Testis (tissue), 3 donors: ENCODE data around the gene IRX4. TPM values are rescaled to one million over a fixed set of nuclear protein-coding genes. Genes with fewer than 3 reads are reported as not detected.

ENCODE experiments used
- DNase-seq: peaks from one replicate; pipeline ENCODE4 v3.0.0-alpha.2; 2019
- H3K27ac ChIP-seq, 2 donors: fragments of 200-600 bp; sonication (generic); one replicate each; pipeline ENCODE4 v1.5.1; 2019
- H3K27me3 ChIP-seq: fragments of 200-600 bp; sonication (generic); one replicate; pipeline ENCODE4 v1.5.1; 2019
- H3K36me3 ChIP-seq: fragments of 200-600 bp; sonication (generic); one replicate; pipeline ENCODE4 v1.5.1; 2017; ENCODE audit warnings: low read depth; ENCODE audit errors: missing control alignments
- H3K4me1 ChIP-seq: fragments of 200-600 bp; sonication (generic); one replicate; pipeline ENCODE4 v1.5.1; 2019
- H3K4me3 ChIP-seq, 2 donors: fragments of 200-600 bp; sonication (generic); one replicate each; pipeline ENCODE4 v1.5.1; 2017 to 2019
- H3K9me3 ChIP-seq: fragments of 200-600 bp; sonication (generic); one replicate; pipeline ENCODE4 v1.5.1; 2017
- CTCF ChIP-seq, 3 experiments: fragments of 450-650 bp in 2 of 3; fragments of 200-600 bp in 1 of 3; sonication (generic) in 1 of 3; IDR thresholded peaks; one replicate each; pipeline ENCODE4 v1.5.1; 2016 to 2019; ENCODE audit warnings: antibody characterized with exemption in 3 of 3, mild to moderate bottlenecking in 2 of 3, moderate library complexity in 1 of 3
- POLR2A ChIP-seq: fragments of 450-650 bp; IDR thresholded peaks from one replicate; pipeline ENCODE4 v1.6.1; 2017; ENCODE audit warnings: antibody characterized with exemption, mild to moderate bottlenecking, moderate library complexity
- WGBS, 2 donors: methylation state at CpG; one replicate each; pipeline ENCODE4 v1.1.5; 2018; 5-methylcytosine and 5-hydroxymethylcytosine counted together
- intact Hi-C: fragments of 100-400 bp; cut with DNase I; formaldehyde crosslinking; loops from one replicate; pipeline ENCODE4 v1.15.1; 2023; ENCODE audit warnings: low total_unique reads
- polyA plus RNA-seq: library from polyadenylated mRNA; stranded (reverse); fragments of 350-450 nt; fragmentation: Illumina TruSeq; extraction: RNeasy Lipid Tissue Mini Kit (QIAGEN cat#74804); gene quantifications from one replicate; pipeline ENCODE4 v1.2.3, GENCODE V29; 2014; ENCODE audit warnings: low read depth, low replicate concordance; ENCODE audit not compliant: insufficient read depth
- total RNA-seq, 2 donors: library from RNA; depleted of rRNA; stranded (reverse); fragments of >200 nt; gene quantifications; one replicate each; pipeline ENCODE4 v1.2.3, GENCODE V29; 2016

IRX4 gene
- total and polyA plus RNA-seq, 3 donors from 2014 or later: 0.32 to 2.7 (median 2.0) TPM

- TF ChIP-seq CTCF (IDR thresholded peaks at IDR 0.05) (no peak), POLR2A (no peak)
- Histone ChIP-seq H3K36me3 (no peaks in the 10 kb centered on the region), H3K4me1 (no peaks in the 10 kb centered on the region), H3K27me3 (no peaks in the 10 kb centered on the region), H3K4me3 (no peak overlapping the region), H3K9me3 (no peaks in the 10 kb centered on the region), H3K27ac (no peak overlapping the region)
- WGBS, 2 donors: 81 to 84% methylated on average over 13 to 16 of the region's 16 CpGs
- no peak for DNase-seq
- intact Hi-C loops: no loop called here
These were observed 41.0 kb upstream of the IRX4 start for GRCh38 chr5:1923766-1924165.

GRCh38 chr5:1923341-1923740 lies 40.6 kb upstream of the IRX4 start:
- Histone ChIP-seq H3K27me3 (no peaks in the 10 kb centered on the region), H3K9me3 (no peaks in the 10 kb centered on the region), H3K4me1 (no peaks in the 10 kb centered on the region), H3K36me3 (no peaks in the 10 kb centered on the region), H3K27ac (no peak overlapping the region), H3K4me3 (no peak overlapping the region)
- WGBS, 2 donors: 91% methylated on average over 15 of the region's 15 CpGs
- TF ChIP-seq POLR2A (no peak), CTCF (IDR thresholded peaks at IDR 0.05) (no peak)
- intact Hi-C loops: no loop called here
- DNase-seq: no peak

GRCh38 chr5:1921711-1922110 lies 39.0 kb upstream of the IRX4 start:
- H3K9me3 ChIP-seq: no peaks in the 10 kb centered on the region
- no peaks in the 10 kb centered on the region for H3K4me1 ChIP-seq
- no peaks in the 10 kb centered on the region for H3K27me3 ChIP-seq
- no peak overlapping the region for H3K27ac ChIP-seq
- no peak overlapping the region for H3K4me3 ChIP-seq
- TF ChIP-seq CTCF (IDR thresholded peaks at IDR 0.05): no peak
- no peak for TF ChIP-seq POLR2A
- no peak for DNase-seq
- no peaks in the 10 kb centered on the region for H3K36me3 ChIP-seq
- intact Hi-C loops: no loop called here
- WGBS, 2 donors: 87 to 89% methylated on average over 18 to 19 of the region's 19 CpGs

GRCh38 chr5:1919750-1920149 lies 37.0 kb upstream of the IRX4 start:
- intact Hi-C loops: no loop called here
- no peak overlapping the region for H3K4me3 ChIP-seq
- TF ChIP-seq POLR2A (no peak), CTCF (IDR thresholded peaks at IDR 0.05) (no peak)
- no peaks in the 10 kb centered on the region for H3K27me3 ChIP-seq
- H3K27ac ChIP-seq: no peak overlapping the region
- WGBS, 2 donors: 88 to 91% methylated on average over 6 of the region's 6 CpGs
- no peak for DNase-seq
- H3K9me3 ChIP-seq: no peaks in the 10 kb centered on the region
- H3K4me1 ChIP-seq: no peaks in the 10 kb centered on the region
- no peaks in the 10 kb centered on the region for H3K36me3 ChIP-seq

- no peak for DNase-seq
- H3K27ac ChIP-seq: no peak overlapping the region
- TF ChIP-seq POLR2A (no peak), CTCF (IDR thresholded peaks at IDR 0.05) (no peak)
- no peaks in the 10 kb centered on the region for H3K36me3 ChIP-seq
- no peak overlapping the region for H3K4me3 ChIP-seq
- no peaks in the 10 kb centered on the region for H3K27me3 ChIP-seq
- H3K4me1 ChIP-seq: no peaks in the 10 kb centered on the region
- H3K9me3 ChIP-seq: no peaks in the 10 kb centered on the region
- intact Hi-C loops: no loop called here
- 88 to 94% methylated on average over 5 to 9 of the region's 9 CpGs for WGBS, 2 donors
These were observed 36.5 kb upstream of the IRX4 start for GRCh38 chr5:1919209-1919566.
